Activated CD8-positive, alpha-beta memory T cell treated with anti-CD3 and anti-CD28 coated beads, Interleukin-2, amount 50 U/mL, for 4 hours (primary cell): ENCODE results near the gene ESRRA.

Experiments used
- DNase-seq: peaks from one replicate; pipeline ENCODE4 v3.0.0-alpha.2; 2020

Gene ESRRA

GRCh38 chr11:64305075-64305690 is at the start of gene ESRRA:
Gene ESRRA, plus strand, starts transcription at chr11:64305524. Its CDS starts 1,656 bp downstream, at chr11:64307180.
- peak; percentile 100 for DNase-seq

- DNase-seq, result no peak
These were observed 49.0 kb upstream of the ESRRA start for GRCh38 chr11:64256300-64256699.

GRCh38 chr11:64258356-64258755 is 47.0 kb upstream of the ESRRA start:
- no peak for DNase-seq

- no peak for DNase-seq
These were observed 46.3 kb upstream of the ESRRA start for GRCh38 chr11:64258946-64259532.

GRCh38 chr11:64259533-64260067 is 45.7 kb upstream of the ESRRA start:
- DNase-seq, result no peak

- DNase-seq, result no peak
These were observed 45.1 kb upstream of the ESRRA start for GRCh38 chr11:64260147-64260708.

- DNase-seq, result no peak
These were observed 43.7 kb upstream of the ESRRA start for GRCh38 chr11:64261556-64262080.

GRCh38 chr11:64262271-64263002 is 42.9 kb upstream of the ESRRA start:
- no peak for DNase-seq

GRCh38 chr11:64263021-64263946 is 42.0 kb upstream of the ESRRA start:
- no peak for DNase-seq

- no peak for DNase-seq
These were observed 41.4 kb upstream of the ESRRA start for GRCh38 chr11:64263947-64264317.

GRCh38 chr11:64264371-64264852 is 40.9 kb upstream of the ESRRA start:
- no peak for DNase-seq

GRCh38 chr11:64265176-64266160 is 39.9 kb upstream of the ESRRA start:
- DNase-seq, result no peak

- DNase-seq, result no peak
These were observed 39.0 kb upstream of the ESRRA start for GRCh38 chr11:64266339-64266738.

GRCh38 chr11:64267207-64267945 is 37.9 kb upstream of the ESRRA start:
- no peak for DNase-seq

GRCh38 chr11:64268025-64268892 is 37.1 kb upstream of the ESRRA start:
- no peak for DNase-seq

- DNase-seq, result no peak
These were observed 36.3 kb upstream of the ESRRA start for GRCh38 chr11:64268893-64269539.

- DNase-seq, result peak; percentile 98
These were observed 35.6 kb upstream of the ESRRA start for GRCh38 chr11:64269540-64270220.
